ENCODE measurements around the gene SEC22C.

SEC22C gene

DNA sequence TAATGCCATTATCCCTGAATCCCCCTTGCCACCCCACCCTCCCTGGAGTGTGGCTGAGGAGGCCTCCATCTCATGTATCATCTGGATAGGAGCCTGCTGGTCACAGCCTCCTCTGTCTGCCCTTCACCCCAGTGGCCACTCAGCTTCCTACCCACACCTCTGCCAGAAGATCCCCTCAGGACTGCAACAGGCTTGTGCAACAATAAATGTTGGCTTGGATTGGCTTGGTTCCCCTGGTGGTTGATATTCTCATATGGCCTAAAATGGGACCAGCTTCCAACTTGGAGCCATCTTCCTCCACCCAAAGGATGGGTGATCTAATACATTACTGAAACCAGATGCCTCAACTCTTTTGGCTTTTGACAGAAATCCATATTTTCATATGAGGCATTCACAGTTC lies 44.4 kb downstream of the SEC22C start:
- no peak overlapping the region for H3K4me2 ChIP-seq (ENCODE audit: low read depth, low read length, poor library complexity, severe bottlenecking)
- no peak overlapping the region for H2AFZ ChIP-seq (ENCODE audit: low read depth, low read length, severe bottlenecking)
- no peaks in the 10 kb centered on the region for H3K79me2 ChIP-seq (ENCODE audit: insufficient read depth, low read length)
- H3K9me3 ChIP-seq (ENCODE audit: insufficient read depth, low read length), result no peaks in the 10 kb centered on the region
- no peak for TF ChIP-seq EZH2phosphoT487 (conservative IDR thresholded peaks at IDR 0.05; ENCODE audit: low read length)
- TF ChIP-seq, protein P1, sequence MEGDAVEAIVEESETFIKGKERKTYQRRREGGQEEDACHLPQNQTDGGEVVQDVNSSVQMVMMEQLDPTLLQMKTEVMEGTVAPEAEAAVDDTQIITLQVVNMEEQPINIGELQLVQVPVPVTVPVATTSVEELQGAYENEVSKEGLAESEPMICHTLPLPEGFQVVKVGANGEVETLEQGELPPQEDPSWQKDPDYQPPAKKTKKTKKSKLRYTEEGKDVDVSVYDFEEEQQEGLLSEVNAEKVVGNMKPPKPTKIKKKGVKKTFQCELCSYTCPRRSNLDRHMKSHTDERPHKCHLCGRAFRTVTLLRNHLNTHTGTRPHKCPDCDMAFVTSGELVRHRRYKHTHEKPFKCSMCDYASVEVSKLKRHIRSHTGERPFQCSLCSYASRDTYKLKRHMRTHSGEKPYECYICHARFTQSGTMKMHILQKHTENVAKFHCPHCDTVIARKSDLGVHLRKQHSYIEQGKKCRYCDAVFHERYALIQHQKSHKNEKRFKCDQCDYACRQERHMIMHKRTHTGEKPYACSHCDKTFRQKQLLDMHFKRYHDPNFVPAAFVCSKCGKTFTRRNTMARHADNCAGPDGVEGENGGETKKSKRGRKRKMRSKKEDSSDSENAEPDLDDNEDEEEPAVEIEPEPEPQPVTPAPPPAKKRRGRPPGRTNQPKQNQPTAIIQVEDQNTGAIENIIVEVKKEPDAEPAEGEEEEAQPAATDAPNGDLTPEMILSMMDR (IDR thresholded peaks at IDR 0.05; ENCODE audit: insufficient read depth, low read length, poor library complexity, severe bottlenecking), result no peak
- H3K27ac ChIP-seq (ENCODE audit: low read depth, low read length), result no peak overlapping the region
- no peaks in the 10 kb centered on the region for H3K27me3 ChIP-seq (ENCODE audit: low read length)
- H4K20me1 ChIP-seq (ENCODE audit: low read depth, low read length), result no peaks in the 10 kb centered on the region
- no peak overlapping the region for H3K4me3 ChIP-seq (ENCODE audit: insufficient read depth, low read length, poor library complexity, severe bottlenecking)
- H3F3A ChIP-seq (ENCODE audit: insufficient read depth), result no peaks in the 10 kb centered on the region
- no peak overlapping the region for H3K9ac ChIP-seq (ENCODE audit: low read length)
- no peaks in the 10 kb centered on the region for H3K9me2 ChIP-seq (replicated peaks; ENCODE audit: insufficient read depth, low read length)
- no peaks in the 10 kb centered on the region for H3K36me3 ChIP-seq (ENCODE audit: low read length)

DNA sequence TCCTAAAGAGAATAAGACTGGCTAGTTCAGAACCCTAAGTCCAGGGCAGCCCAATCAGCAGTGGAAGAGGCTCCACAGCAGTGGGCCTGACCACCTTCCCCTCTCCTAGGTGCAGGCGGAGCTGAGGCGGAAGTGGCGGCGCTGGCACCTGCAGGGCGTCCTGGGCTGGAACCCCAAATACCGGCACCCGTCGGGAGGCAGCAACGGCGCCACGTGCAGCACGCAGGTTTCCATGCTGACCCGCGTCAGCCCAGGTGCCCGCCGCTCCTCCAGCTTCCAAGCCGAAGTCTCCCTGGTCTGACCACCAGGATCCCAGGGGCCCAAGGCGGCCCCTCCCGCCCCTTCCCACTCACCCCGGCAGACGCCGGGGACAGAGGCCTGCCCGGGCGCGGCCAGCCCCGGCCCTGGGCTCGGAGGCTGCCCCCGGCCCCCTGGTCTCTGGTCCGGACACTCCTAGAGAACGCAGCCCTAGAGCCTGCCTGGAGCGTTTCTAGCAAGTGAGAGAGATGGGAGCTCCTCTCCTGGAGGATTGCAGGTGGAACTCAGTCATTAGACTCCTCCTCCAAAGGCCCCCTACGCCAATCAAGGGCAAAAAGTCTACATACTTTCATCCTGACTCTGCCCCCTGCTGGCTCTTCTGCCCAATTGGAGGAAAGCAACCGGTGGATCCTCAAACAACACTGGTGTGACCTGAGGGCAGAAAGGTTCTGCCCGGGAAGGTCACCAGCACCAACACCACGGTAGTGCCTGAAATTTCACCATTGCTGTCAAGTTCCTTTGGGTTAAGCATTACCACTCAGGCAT lies 45.6 kb downstream of the SEC22C start:
- no peak overlapping the region for H2AFZ ChIP-seq (ENCODE audit: low read depth, low read length, severe bottlenecking)
- no peaks in the 10 kb centered on the region for H4K20me1 ChIP-seq (ENCODE audit: low read depth, low read length)
- H3K27ac ChIP-seq (ENCODE audit: low read depth, low read length), result no peak overlapping the region
- no peaks in the 10 kb centered on the region for H3K9me2 ChIP-seq (replicated peaks; ENCODE audit: insufficient read depth, low read length)
- H3K4me3 ChIP-seq (ENCODE audit: insufficient read depth, low read length, poor library complexity, severe bottlenecking), result no peak overlapping the region
- no peaks in the 10 kb centered on the region for H3K9me3 ChIP-seq (ENCODE audit: insufficient read depth, low read length)
- H3K9ac ChIP-seq (ENCODE audit: low read length), result no peak overlapping the region
- H3K27me3 ChIP-seq (ENCODE audit: low read length), result no peaks in the 10 kb centered on the region
- no peak overlapping the region for H3K4me2 ChIP-seq (ENCODE audit: low read depth, low read length, poor library complexity, severe bottlenecking)
- no peak for TF ChIP-seq EZH2phosphoT487 (conservative IDR thresholded peaks at IDR 0.05; ENCODE audit: low read length)
- TF ChIP-seq, protein P1 (IDR thresholded peaks at IDR 0.05; ENCODE audit: insufficient read depth, low read length, poor library complexity, severe bottlenecking), result peak; percentile 46
- no peaks in the 10 kb centered on the region for H3K79me2 ChIP-seq (ENCODE audit: insufficient read depth, low read length)
- no peaks in the 10 kb centered on the region for H3K36me3 ChIP-seq (ENCODE audit: low read length)
- no peaks in the 10 kb centered on the region for H3F3A ChIP-seq (ENCODE audit: insufficient read depth)

DNA sequence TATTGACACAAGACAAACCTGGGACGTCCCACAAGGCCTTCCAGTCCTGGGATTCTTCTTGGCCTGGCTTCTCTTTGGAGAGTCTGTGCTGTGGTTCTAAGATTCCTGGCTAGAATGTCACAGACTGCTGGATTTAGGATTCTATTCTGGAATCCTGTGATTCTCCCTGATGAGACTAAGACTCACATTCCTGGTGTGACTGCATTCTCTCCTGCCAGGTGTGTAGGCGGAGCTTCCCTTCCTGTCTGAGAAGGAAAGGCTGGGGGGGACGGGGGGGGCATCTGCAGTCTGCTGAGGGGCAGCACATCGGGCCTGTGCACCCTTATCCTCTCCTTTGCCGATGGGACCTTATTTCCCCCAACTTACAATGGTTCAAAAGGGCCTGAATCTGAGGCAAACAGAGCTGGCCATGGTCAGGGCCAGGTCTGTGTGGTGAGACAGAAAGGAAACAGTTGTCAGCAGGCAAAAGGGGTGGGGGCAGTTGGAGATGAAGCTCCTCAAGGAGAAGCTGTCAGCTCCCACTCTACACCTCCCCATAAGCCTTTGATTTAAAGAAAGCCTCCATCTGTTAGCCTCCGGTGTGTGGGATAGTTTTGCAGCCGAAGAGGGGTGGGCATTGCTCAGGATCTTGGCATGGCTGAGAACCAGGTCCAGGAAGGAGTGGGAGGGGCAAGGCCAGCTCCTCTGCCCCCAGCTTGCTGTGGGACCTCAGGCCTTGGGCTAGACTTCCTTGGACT lies 48.4 kb downstream of the SEC22C start:
- Histone ChIP-seq H3K27ac (ENCODE audit: low read depth, low read length) (no peak overlapping the region), H3K9me3 (ENCODE audit: insufficient read depth, low read length) (no peaks in the 10 kb centered on the region), H3F3A (ENCODE audit: insufficient read depth) (no peaks in the 10 kb centered on the region), H3K4me3 (ENCODE audit: insufficient read depth, low read length, poor library complexity, severe bottlenecking) (no peak overlapping the region), H4K20me1 (ENCODE audit: low read depth, low read length) (no peaks in the 10 kb centered on the region), H3K4me2 (ENCODE audit: low read depth, low read length, poor library complexity, severe bottlenecking) (no peak overlapping the region), H2AFZ (ENCODE audit: low read depth, low read length, severe bottlenecking) (no peak overlapping the region), H3K27me3 (ENCODE audit: low read length) (no peaks in the 10 kb centered on the region), H3K9me2 (replicated peaks; ENCODE audit: insufficient read depth, low read length) (no peaks in the 10 kb centered on the region), H3K9ac (ENCODE audit: low read length) (no peak overlapping the region), H3K79me2 (ENCODE audit: insufficient read depth, low read length) (no peaks in the 10 kb centered on the region), H3K36me3 (ENCODE audit: low read length) (no peaks in the 10 kb centered on the region)
- no peak for TF ChIP-seq EZH2phosphoT487 (conservative IDR thresholded peaks at IDR 0.05; ENCODE audit: low read length)
- TF ChIP-seq, protein P1 (IDR thresholded peaks at IDR 0.05; ENCODE audit: insufficient read depth, low read length, poor library complexity, severe bottlenecking), result no peak
